Caco-2 (cell line): ENCODE data around the gene IRX3. TPM values are rescaled to one million over a fixed set of nuclear protein-coding genes. Genes with fewer than 3 reads are reported as not detected.

Source experiments
- BruUV-seq: library from RNA; stranded (reverse); fragments of 400-500 nt; replicated peaks from 2 replicates; lab custom pipeline; 2021; lab: Mats Ljungman, UMichigan
- CTCF ChIA-PET: fragments of 300-600 bp; sonication (Branson Sonifier 250); formaldehyde crosslinking; loops from one replicate; lab custom pipeline; 2022; ENCODE audit warnings: antibody characterized with exemption; lab: Charles Lee
- POLR2A ChIA-PET: fragments of 300-600 bp; sonication (Branson Sonifier 250); formaldehyde crosslinking; loops from one replicate; lab custom pipeline; 2022; ENCODE audit warnings: antibody characterized with exemption; lab: Charles Lee
- DNase-seq, 2 experiments: peaks; one replicate each; pipeline versions ENCODE4 v3.0.0 to v3.0.0-alpha.2; 2020 to 2022
- H3K27me3 ChIP-seq: replicated peaks from 2 replicates; pipeline ENCODE4 v1.6.0; 2011; ENCODE audit warnings: low read length; ENCODE audit not compliant: control insufficient read depth, insufficient read depth
- H3K36me3 ChIP-seq: 2 replicates; pipeline ENCODE4 v1.5.1; 2011; ENCODE audit warnings: low read length; ENCODE audit not compliant: control insufficient read depth, insufficient read depth
- H3K4me1 ChIP-seq: fragments of 250-450 bp; sonication (Bioruptor Pico); 2 replicates; pipeline ENCODE4 v1.5.1; 2020; ENCODE audit warnings: mild to moderate bottlenecking
- H3K4me3 ChIP-seq: 2 replicates; pipeline ENCODE4 v1.5.1; 2011; ENCODE audit warnings: low read depth, mild to moderate bottlenecking, control low read depth, low read length
- H3K9me3 ChIP-seq: fragments of 250-450 bp; sonication (Bioruptor Pico); 2 replicates; pipeline ENCODE4 v1.5.1; 2020; ENCODE audit warnings: mild to moderate bottlenecking, moderate library complexity
- H3K27ac Mint-ChIP-seq: one replicate; pipeline ENCODE4 v1.8.0; 2022; ENCODE audit warnings: mixed read lengths; ENCODE audit not compliant: unreplicated experiment
- H3K27me3 Mint-ChIP-seq: one replicate; pipeline ENCODE4 v1.8.0; 2022; ENCODE audit warnings: mixed read lengths; ENCODE audit not compliant: insufficient read depth, unreplicated experiment
- H3K36me3 Mint-ChIP-seq: one replicate; pipeline ENCODE4 v1.8.0; 2022; ENCODE audit warnings: mild to moderate bottlenecking, mixed read lengths; ENCODE audit not compliant: insufficient read depth, unreplicated experiment
- H3K4me1 Mint-ChIP-seq: one replicate; pipeline ENCODE4 v1.8.0; 2022; ENCODE audit warnings: low read depth, mixed read lengths; ENCODE audit not compliant: unreplicated experiment
- H3K4me3 Mint-ChIP-seq: one replicate; pipeline ENCODE4 v1.8.0; 2022; ENCODE audit warnings: mild to moderate bottlenecking, moderate library complexity, mixed read lengths; ENCODE audit not compliant: unreplicated experiment
- H3K9me3 Mint-ChIP-seq: one replicate; pipeline ENCODE4 v1.8.0; 2022; ENCODE audit warnings: mixed read lengths; ENCODE audit not compliant: unreplicated experiment
- CTCF ChIP-seq, 2 experiments: fragments of 200-600 bp in 1 of 2; IDR thresholded peaks; 1 replicate in 1 of 2; 2 replicates in 1 of 2; pipeline versions ENCODE4 v1.5.1 to v1.8.0; 2011 to 2022; ENCODE audit warnings: antibody characterized with exemption in 1 of 2, control low read depth in 1 of 2, inconsistent platforms in 1 of 2, low read depth in 1 of 2, low read length in 1 of 2, mild to moderate bottlenecking in 1 of 2, moderate library complexity in 1 of 2; ENCODE audit not compliant: insufficient read depth in 1 of 2, severe bottlenecking in 1 of 2, unreplicated experiment in 1 of 2
- intact Hi-C: fragments of 100-400 bp; cut with micrococcal nuclease; formaldehyde crosslinking; loops from one replicate; pipeline ENCODE4 v1.10.0; 2022; ENCODE audit not compliant: unreplicated experiment
- total RNA-seq: library from RNA; stranded (reverse); gene quantifications from 2 replicates; pipeline ENCODE4 v1.2.3, GENCODE V29; 2022

The IRX3 gene
- total RNA-seq, 1 experiment from 2014 or later: 73.3 TPM

- no peak for TF ChIP-seq CTCF (IDR thresholded peaks at IDR 0.05; ENCODE audit: insufficient read depth in 1 of 2, low read depth in 1 of 2, low read length in 1 of 2, severe bottlenecking in 1 of 2, unreplicated experiment in 1 of 2)
These were observed 40.7 kb downstream of the IRX3 start for GRCh38 chr16:54245788-54246453.

GRCh38 chr16:54244061-54244886, 42.3 kb downstream of the IRX3 start:
- peaks cover 13% of the 10 kb centered on the region for H3K9me3 Mint-ChIP-seq
- TF ChIP-seq CTCF (IDR thresholded peaks at IDR 0.05; ENCODE audit: insufficient read depth in 1 of 2, low read depth in 1 of 2, low read length in 1 of 2, severe bottlenecking in 1 of 2, unreplicated experiment in 1 of 2): no peak

More at GRCh38 chr16:54245788-54246453, 40.7 kb downstream of the IRX3 start:
- Histone ChIP-seq H3K4me3 (no peak overlapping the region), H3K4me1 (no peaks in the 10 kb centered on the region), H3K36me3 (no peaks in the 10 kb centered on the region), H3K9me3 (no peaks in the 10 kb centered on the region), H3K27me3 (no peaks in the 10 kb centered on the region)
- Mint-ChIP-seq H3K4me3 (no peak overlapping the region), H3K4me1 (peaks cover 6% of the 10 kb centered on the region), H3K36me3 (no peaks in the 10 kb centered on the region), H3K27me3 (no peaks in the 10 kb centered on the region), H3K9me3 (peaks cover 13% of the 10 kb centered on the region), H3K27ac (no peak overlapping the region)
- intact Hi-C loops: no loop called here
- BruUV-seq: no TSS peak
- ChIA-PET CTCF (no interaction called here), POLR2A (no interaction called here)
- DNase-seq: no peak

GRCh38 chr16:54243202-54243601, 43.4 kb downstream of the IRX3 start:
- intact Hi-C loops: no loop called here
- H3K27me3 Mint-ChIP-seq: no peaks in the 10 kb centered on the region
- BruUV-seq: no TSS peak
- H3K27ac Mint-ChIP-seq: no peak overlapping the region
- H3K9me3 ChIP-seq: no peaks in the 10 kb centered on the region
- H3K4me1 Mint-ChIP-seq: peaks cover 6% of the 10 kb centered on the region
- no peak for TF ChIP-seq CTCF (IDR thresholded peaks at IDR 0.05; ENCODE audit: insufficient read depth in 1 of 2, low read depth in 1 of 2, low read length in 1 of 2, severe bottlenecking in 1 of 2, unreplicated experiment in 1 of 2)
- H3K4me3 ChIP-seq: no peak overlapping the region
- no peak for DNase-seq
- no peaks in the 10 kb centered on the region for H3K36me3 ChIP-seq
- no peaks in the 10 kb centered on the region for H3K27me3 ChIP-seq
- CTCF ChIA-PET: no interaction called here
- POLR2A ChIA-PET: no interaction called here
- H3K4me1 ChIP-seq: no peaks in the 10 kb centered on the region
- no peaks in the 10 kb centered on the region for H3K36me3 Mint-ChIP-seq
- H3K4me3 Mint-ChIP-seq: no peak overlapping the region
- peaks cover 13% of the 10 kb centered on the region for H3K9me3 Mint-ChIP-seq

More at GRCh38 chr16:54244061-54244886, 42.3 kb downstream of the IRX3 start:
- H3K36me3 ChIP-seq: no peaks in the 10 kb centered on the region
- no peak overlapping the region for H3K27ac Mint-ChIP-seq
- DNase-seq: peak in 1 of 2 experiments; percentile 17
- no peaks in the 10 kb centered on the region for H3K9me3 ChIP-seq
- no TSS peak for BruUV-seq
- H3K4me3 Mint-ChIP-seq: no peak overlapping the region
- CTCF ChIA-PET: no interaction called here
- H3K4me3 ChIP-seq: no peak overlapping the region
- H3K27me3 ChIP-seq: no peaks in the 10 kb centered on the region
- no peaks in the 10 kb centered on the region for H3K27me3 Mint-ChIP-seq
- POLR2A ChIA-PET: no interaction called here
- intact Hi-C loops: no loop called here
- no peaks in the 10 kb centered on the region for H3K36me3 Mint-ChIP-seq
- H3K4me1 Mint-ChIP-seq: peaks cover 6% of the 10 kb centered on the region
- H3K4me1 ChIP-seq: no peaks in the 10 kb centered on the region
